Liver (tissue), 3 donors: ENCODE results near the gene ARHGEF25.

Experiments
- CTCF ChIP-seq: fragments of 150-350 bp; IDR thresholded peaks from 2 replicates; pipeline ENCODE4 v1.5.1; 2017; ENCODE audit warnings: improper control_type of control experiment, low read depth, low read length; ENCODE audit not compliant: missing input control
- TAF1 ChIP-seq: conservative IDR thresholded peaks from 2 replicates; pipeline ENCODE4 v1.6.1; 2016; ENCODE audit warnings: antibody characterized with exemption, mild to moderate bottlenecking
- donor health status: healthy.
- donor health status: healthy.

DNA sequence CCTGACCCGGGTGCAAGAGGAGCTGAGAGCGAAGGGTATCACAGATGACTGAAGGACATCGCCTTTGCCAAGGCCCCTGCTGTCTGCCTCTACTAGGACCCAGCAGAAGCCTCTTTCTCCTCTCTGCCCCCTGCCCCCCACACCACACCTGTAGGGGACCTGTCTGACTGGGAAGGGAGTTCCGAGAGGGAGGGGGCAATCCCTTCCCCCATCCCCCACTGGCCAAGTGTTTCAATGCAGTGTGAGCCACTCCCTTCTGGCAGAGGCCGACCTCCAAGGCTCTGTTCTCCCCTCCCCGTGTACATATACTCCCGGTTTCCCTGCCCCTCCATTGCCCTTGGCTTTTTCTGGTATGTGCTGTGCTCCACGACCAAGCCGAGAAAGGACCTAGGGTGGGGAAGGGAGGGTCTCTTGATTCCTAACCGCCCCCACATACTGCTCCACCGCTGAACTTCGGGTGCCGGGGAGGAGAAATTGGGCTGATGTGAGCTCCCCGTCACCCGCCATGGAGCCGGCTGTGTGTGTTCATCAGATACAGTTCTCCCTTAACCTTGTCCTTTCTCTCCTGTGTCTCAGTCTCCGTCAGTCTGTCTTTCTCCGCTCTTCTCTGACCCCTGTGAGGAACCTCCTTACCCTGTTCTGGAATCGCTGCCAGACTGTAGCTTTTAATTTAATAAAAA lies 2.0 kb upstream of the ARHGEF25 start:
- TF ChIP-seq TAF1 = no peak
- no peak for TF ChIP-seq CTCF
